Small intestine (tissue), 7 donors: ENCODE measurements around the gene SPATA19. TPM values are rescaled to one million over a fixed set of nuclear protein-coding genes. Genes with fewer than 3 reads are reported as not detected.

ENCODE experiments used
- DNase-seq, 2 donors: peaks; one replicate each; pipeline versions ENCODE4 v3.0.0 to v3.0.0-alpha.2; 2013
- FAIRE-seq: peaks from 2 replicates; lab custom pipeline; 2012; peaks lifted over from hg19 to GRCh38; lab: Jason Lieb, UNC
- H3K27ac ChIP-seq, 3 donors: one replicate each; pipeline ENCODE4 v1.5.1; 2013; ENCODE audit warnings: low read length in 2 of 3, mild to moderate bottlenecking in 2 of 3, control low read depth in 1 of 3, inconsistent platforms in 1 of 3, low read depth in 1 of 3, moderate library complexity in 1 of 3
- H3K27me3 ChIP-seq, 3 donors: one replicate each; pipeline ENCODE4 v1.6.1; 2013; ENCODE audit warnings: low read length in 3 of 3, inconsistent platforms in 1 of 3; ENCODE audit not compliant: control insufficient read depth in 3 of 3, insufficient read depth in 3 of 3
- H3K36me3 ChIP-seq, 3 donors: one replicate each; pipeline ENCODE4 v1.6.1; 2013; ENCODE audit warnings: low read length in 3 of 3, inconsistent platforms in 1 of 3, low read depth in 1 of 3, mild to moderate bottlenecking in 1 of 3, moderate library complexity in 1 of 3; ENCODE audit not compliant: control insufficient read depth in 3 of 3, insufficient read depth in 2 of 3
- H3K4me1 ChIP-seq, 3 donors: one replicate each; pipeline ENCODE4 v1.6.1; 2013; ENCODE audit warnings: low read length in 2 of 3, inconsistent platforms in 1 of 3, low read depth in 1 of 3, mild to moderate bottlenecking in 1 of 3, moderate library complexity in 1 of 3; ENCODE audit not compliant: control insufficient read depth in 3 of 3, insufficient read depth in 2 of 3
- H3K4me3 ChIP-seq, 3 donors: one replicate each; pipeline ENCODE4 v1.5.1; 2013; ENCODE audit warnings: low read length in 3 of 3, control low read depth in 1 of 3, inconsistent platforms in 1 of 3, low read depth in 1 of 3, mild to moderate bottlenecking in 1 of 3, moderate library complexity in 1 of 3
- H3K9me3 ChIP-seq, 2 donors: one replicate each; pipeline ENCODE4 v1.6.1; 2013; ENCODE audit warnings: low read depth in 1 of 2, low read length in 1 of 2; ENCODE audit not compliant: control insufficient read depth in 2 of 2, insufficient read depth in 1 of 2
- WGBS, 3 donors: extraction: QIAGEN DNeasy Blood & Tissue Kit; methylation state at CpG; one replicate each; pipeline ENCODE4 v1.1.7; 2013; 5-methylcytosine and 5-hydroxymethylcytosine counted together
- polyA plus RNA-seq, 4 donors: library from polyadenylated mRNA; stranded (reverse) in 3 of 4; unstranded in 1 of 4; fragments of 200-250 nt in 3 of 4; fragments of 120-200 nt in 1 of 4; gene quantifications; one replicate each; pipeline versions ENCODE4 v1.2.1 to v1.2.3, GENCODE V29; 2013
- donor health status: healthy with polysubstance abuse.
- donor health status: control.
- donor health status: control.
- donor health status: Bipolar disorder and iron deficiency.
- donor health status: healthy.

The SPATA19 gene
- polyA plus RNA-seq, 4 donors = not detected

GRCh38 chr11:133793271-133794035, 51.9 kb downstream of the SPATA19 start:
- WGBS, 3 donors = 65 to 73% (median 70%) methylated on average over 7 of the region's 7 CpGs
- no peaks in the 10 kb centered on the region for H3K36me3 ChIP-seq
- H3K4me1 ChIP-seq = no peaks in the 10 kb centered on the region
- no peak overlapping the region for H3K27ac ChIP-seq
- DNase-seq = no peak
- H3K27me3 ChIP-seq = peaks cover 0 to 2% (median 0%) of the 10 kb centered on the region in 3 donors
- H3K4me3 ChIP-seq = no peak overlapping the region
- FAIRE-seq = no peak
- peaks cover 0 to 3% of the 10 kb centered on the region in 2 donors for H3K9me3 ChIP-seq

- no peak for DNase-seq
- Histone ChIP-seq H3K4me1 (no peaks in the 10 kb centered on the region), H3K9me3 (peaks cover 0 to 3% of the 10 kb centered on the region in 2 donors), H3K4me3 (no peak overlapping the region), H3K36me3 (no peaks in the 10 kb centered on the region), H3K27me3 (peaks cover 0 to 14% (median 2%) of the 10 kb centered on the region in 3 donors), H3K27ac (no peak overlapping the region)
- FAIRE-seq = no peak
- WGBS, 3 donors = 82 to 87% (median 85%) methylated on average over 5 of the region's 5 CpGs
Measured at GRCh38 chr11:133790995-133791394, 54.3 kb downstream of the SPATA19 start.

Other genes with a start within 250 kb of the SPATA19 start
- gene IGSF9B, start 111.5 kb upstream of the SPATA19 start, polyA plus RNA-seq = 1 to 10 TPM in 3 of 4 donors, not detected in 1; 1.4 to 2.3 (median 2.1) TPM
- gene JAM3, start 223.6 kb upstream of the SPATA19 start, polyA plus RNA-seq = 1 to 10 TPM in 3 of 4 donors, under 1 TPM in 1; 0.67 to 8.5 (median 4.5) TPM